PC-3 (cell line): Measurements from ENCODE around the gene ANKRD10.

ENCODE experiments used
- CTCF ChIP-seq: fragments of 300-600 bp; sonication (generic); conservative IDR thresholded peaks from 2 replicates; pipeline ENCODE4 v1.5.1; 2017; ENCODE audit warnings: antibody characterized with exemption, low read depth, mild to moderate bottlenecking, low read length
- EZH2 ChIP-seq: fragments of 300-600 bp; sonication (generic); IDR thresholded peaks from one replicate; pipeline ENCODE4 v1.6.1; 2017; ENCODE audit warnings: antibody characterized with exemption, mild to moderate bottlenecking, low read length; ENCODE audit not compliant: unreplicated experiment

- TF ChIP-seq CTCF, result no peak
- no peak for TF ChIP-seq EZH2
Observed at GRCh38 chr13:110832205-110832479, 82.7 kb downstream of the ANKRD10 start.
